Osteoblast (primary cell): ENCODE data around the gene LIG3. TPM values are rescaled to one million over a fixed set of nuclear protein-coding genes. Genes with fewer than 3 reads are reported as not detected.

ENCODE experiments used
- DNase-seq: peaks from one replicate; pipeline ENCODE4 v3.0.0; 2011; ENCODE audit warnings: low spot score, mixed read lengths; ENCODE audit not compliant: insufficient read length; ENCODE audit errors: missing footprints
- H2AFZ ChIP-seq: 2 replicates; pipeline ENCODE4 v1.6.0; 2011; ENCODE audit warnings: mild to moderate bottlenecking, low read length
- H3K27ac ChIP-seq: 2 replicates; pipeline ENCODE4 v1.5.1; 2011; ENCODE audit warnings: mild to moderate bottlenecking, low read depth, low read length, moderate library complexity
- H3K27me3 ChIP-seq: 2 replicates; pipeline ENCODE4 v1.6.0; 2012; ENCODE audit warnings: mild to moderate bottlenecking, control low read depth, inconsistent platforms, low read length, moderate library complexity; ENCODE audit not compliant: insufficient read depth
- H3K36me3 ChIP-seq: 2 replicates; pipeline ENCODE4 v1.5.1; 2011; ENCODE audit warnings: mild to moderate bottlenecking, low read length, control low read depth, moderate library complexity; ENCODE audit not compliant: insufficient read depth
- H3K4me1 ChIP-seq: 2 replicates; pipeline ENCODE4 v1.5.1; 2011; ENCODE audit warnings: mild to moderate bottlenecking, low read length, control low read depth, moderate library complexity; ENCODE audit not compliant: insufficient read depth
- H3K4me2 ChIP-seq: 2 replicates; pipeline ENCODE4 v1.6.0; 2011; ENCODE audit warnings: mild to moderate bottlenecking, low read length; ENCODE audit not compliant: insufficient read depth
- H3K4me3 ChIP-seq: fragments of 200-600 bp; sonication (generic); 3 replicates; pipeline ENCODE4 v1.5.1; 2012; ENCODE audit warnings: mild to moderate bottlenecking, low read length, inconsistent platforms; ENCODE audit not compliant: insufficient read depth
- H3K79me2 ChIP-seq: 2 replicates; pipeline ENCODE4 v1.6.0; 2012; ENCODE audit warnings: mild to moderate bottlenecking, low read length, control low read depth, inconsistent platforms; ENCODE audit not compliant: insufficient read depth
- H3K9me3 ChIP-seq: 2 replicates; pipeline ENCODE4 v1.5.1; 2011; ENCODE audit warnings: low read depth, low read length, control low read depth
- H4K20me1 ChIP-seq: 2 replicates; pipeline ENCODE4 v1.6.0; 2012; ENCODE audit warnings: mild to moderate bottlenecking, low read length, control low read depth; ENCODE audit not compliant: insufficient read depth
- total RNA-seq: library from RNA; depleted of rRNA; stranded (reverse); fragments of >200 nt; gene quantifications from 2 replicates; pipeline ENCODE4 v1.2.3, GENCODE V29; 2012
- TF ChIP-seq, protein P1 (sequence below): IDR thresholded peaks from 2 replicates; pipeline ENCODE4 v1.5.1; 2011; ENCODE audit warnings: mild to moderate bottlenecking, low read depth, low read length, moderate library complexity; ENCODE audit errors: extremely low read depth

LIG3 gene
- total RNA-seq, 1 donor, result 26.1 TPM

DNA sequence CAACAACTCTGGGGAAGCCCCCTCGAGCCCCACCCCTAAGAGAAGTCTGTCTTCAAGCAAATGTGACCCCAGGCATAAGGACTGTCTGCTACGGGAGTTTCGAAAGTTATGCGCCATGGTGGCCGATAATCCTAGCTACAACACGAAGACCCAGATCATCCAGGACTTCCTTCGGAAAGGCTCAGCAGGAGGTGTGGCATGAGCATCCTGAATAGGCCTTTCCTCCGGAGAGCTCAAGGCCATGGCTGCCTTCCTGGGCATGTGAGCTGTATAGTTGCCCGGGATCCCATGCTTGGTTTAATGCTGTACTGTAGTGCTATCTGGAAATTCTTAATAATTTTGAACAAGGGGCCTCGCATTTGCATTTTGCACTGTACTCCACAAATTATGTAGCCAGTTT, 9.2 kb downstream of the LIG3 start:
- TF ChIP-seq, protein P1, sequence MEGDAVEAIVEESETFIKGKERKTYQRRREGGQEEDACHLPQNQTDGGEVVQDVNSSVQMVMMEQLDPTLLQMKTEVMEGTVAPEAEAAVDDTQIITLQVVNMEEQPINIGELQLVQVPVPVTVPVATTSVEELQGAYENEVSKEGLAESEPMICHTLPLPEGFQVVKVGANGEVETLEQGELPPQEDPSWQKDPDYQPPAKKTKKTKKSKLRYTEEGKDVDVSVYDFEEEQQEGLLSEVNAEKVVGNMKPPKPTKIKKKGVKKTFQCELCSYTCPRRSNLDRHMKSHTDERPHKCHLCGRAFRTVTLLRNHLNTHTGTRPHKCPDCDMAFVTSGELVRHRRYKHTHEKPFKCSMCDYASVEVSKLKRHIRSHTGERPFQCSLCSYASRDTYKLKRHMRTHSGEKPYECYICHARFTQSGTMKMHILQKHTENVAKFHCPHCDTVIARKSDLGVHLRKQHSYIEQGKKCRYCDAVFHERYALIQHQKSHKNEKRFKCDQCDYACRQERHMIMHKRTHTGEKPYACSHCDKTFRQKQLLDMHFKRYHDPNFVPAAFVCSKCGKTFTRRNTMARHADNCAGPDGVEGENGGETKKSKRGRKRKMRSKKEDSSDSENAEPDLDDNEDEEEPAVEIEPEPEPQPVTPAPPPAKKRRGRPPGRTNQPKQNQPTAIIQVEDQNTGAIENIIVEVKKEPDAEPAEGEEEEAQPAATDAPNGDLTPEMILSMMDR, result no peak
- H3K4me3 ChIP-seq, result no peak overlapping the region
- H3K36me3 ChIP-seq, result peaks cover 50% of the 10 kb centered on the region

DNA sequence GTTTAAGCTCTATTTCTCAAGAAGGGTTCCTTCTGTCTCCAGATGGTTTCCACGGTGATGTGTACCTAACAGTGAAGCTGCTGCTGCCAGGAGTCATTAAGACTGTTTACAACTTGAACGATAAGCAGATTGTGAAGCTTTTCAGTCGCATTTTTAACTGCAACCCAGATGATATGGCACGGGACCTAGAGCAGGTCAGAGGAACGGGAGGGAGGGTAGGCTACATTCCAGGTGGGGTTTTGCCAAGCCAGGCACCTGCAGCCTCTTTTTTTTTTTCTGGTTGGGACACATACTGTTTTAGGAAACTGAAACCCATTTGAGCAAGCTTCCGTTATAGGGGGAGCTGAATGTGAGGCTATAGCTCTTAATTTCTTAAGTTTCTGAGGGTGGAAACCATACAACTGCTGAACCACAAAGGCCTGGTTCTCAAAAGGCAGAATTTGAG, 10.6 kb downstream of the LIG3 start:
- Histone ChIP-seq H3K9me3 (no peaks in the 10 kb centered on the region), H3K4me3 (no peak overlapping the region), H3K4me1 (no peaks in the 10 kb centered on the region), H3K27me3 (no peaks in the 10 kb centered on the region), H3K4me2 (no peak overlapping the region), H3K36me3 (peaks cover 58% of the 10 kb centered on the region), H4K20me1 (no peaks in the 10 kb centered on the region), H3K27ac (no peak overlapping the region), H2AFZ (no peak overlapping the region), H3K79me2 (no peaks in the 10 kb centered on the region)
- DNase-seq, result no peak
- TF ChIP-seq, protein P1, result no peak

More for the DNA sequence above, 9.2 kb downstream of the LIG3 start:
- Histone ChIP-seq H3K27ac (no peak overlapping the region), H3K9me3 (no peaks in the 10 kb centered on the region), H3K27me3 (no peaks in the 10 kb centered on the region), H3K4me1 (no peaks in the 10 kb centered on the region), H4K20me1 (no peaks in the 10 kb centered on the region), H3K4me2 (no peak overlapping the region), H2AFZ (no peak overlapping the region), H3K79me2 (no peaks in the 10 kb centered on the region)
- DNase-seq, result no peak

GRCh38 chr17:34991606-34992005, 11.3 kb downstream of the LIG3 start:
- Histone ChIP-seq H2AFZ (no peak overlapping the region), H3K36me3 (peaks cover 61% of the 10 kb centered on the region), H3K4me3 (no peak overlapping the region), H4K20me1 (no peaks in the 10 kb centered on the region), H3K79me2 (no peaks in the 10 kb centered on the region), H3K9me3 (no peaks in the 10 kb centered on the region), H3K27ac (no peak overlapping the region), H3K4me2 (no peak overlapping the region), H3K4me1 (no peaks in the 10 kb centered on the region), H3K27me3 (no peaks in the 10 kb centered on the region)
- DNase-seq, result no peak
- TF ChIP-seq, protein P1, result no peak

GRCh38 chr17:34993031-34993430, 12.7 kb downstream of the LIG3 start:
- DNase-seq, result no peak
- H2AFZ ChIP-seq, result no peak overlapping the region
- no peaks in the 10 kb centered on the region for H3K79me2 ChIP-seq
- peaks cover 65% of the 10 kb centered on the region for H3K36me3 ChIP-seq
- peaks cover 4% of the 10 kb centered on the region for H3K4me1 ChIP-seq
- H3K4me2 ChIP-seq, result no peak overlapping the region
- H4K20me1 ChIP-seq, result no peaks in the 10 kb centered on the region
- TF ChIP-seq, protein P1, result no peak
- H3K4me3 ChIP-seq, result no peak overlapping the region
- H3K27ac ChIP-seq, result no peak overlapping the region
- H3K9me3 ChIP-seq, result no peaks in the 10 kb centered on the region
- no peaks in the 10 kb centered on the region for H3K27me3 ChIP-seq
